HEK293 (cell line): Measurements from ENCODE around the gene SLC25A17.

Experiments used
- BCL11A ChIP-seq: fragments of 450-650 bp; formaldehyde crosslinking; IDR thresholded peaks from 2 replicates; pipeline ENCODE4 v1.5.1; 2016; ENCODE audit warnings: low read depth, missing biosample characterization, missing genetic modification characterization
- GFI1B ChIP-seq: fragments of 450-650 bp; formaldehyde crosslinking; IDR thresholded peaks from 2 replicates; pipeline ENCODE4 v1.5.1; 2016; ENCODE audit warnings: missing biosample characterization, missing genetic modification characterization
- HOXA7 ChIP-seq: sonication (generic); formaldehyde crosslinking; IDR thresholded peaks from 2 replicates; pipeline ENCODE4 v1.8.1; 2022; ENCODE audit warnings: missing genetic modification reagents, borderline replicate concordance
- HOXD13 ChIP-seq: sonication (generic); formaldehyde crosslinking; IDR thresholded peaks from 2 replicates; pipeline ENCODE4 v1.8.0; 2022; ENCODE audit warnings: missing genetic modification reagents, borderline replicate concordance
- KLF9 ChIP-seq: fragments of 450-650 bp; formaldehyde crosslinking; IDR thresholded peaks from 2 replicates; pipeline ENCODE4 v1.5.1; 2016; ENCODE audit warnings: missing biosample characterization, missing genetic modification characterization, low read depth
- MZF1 ChIP-seq: fragments of 450-650 bp; formaldehyde crosslinking; IDR thresholded peaks from 2 replicates; pipeline ENCODE4 v1.5.1; 2017; ENCODE audit warnings: missing biosample characterization, missing genetic modification characterization, borderline replicate concordance
- PRDM10 ChIP-seq: fragments of 450-650 bp; formaldehyde crosslinking; IDR thresholded peaks from 2 replicates; pipeline ENCODE4 v1.5.1; 2016; ENCODE audit warnings: missing biosample characterization, missing genetic modification characterization
- SP7 ChIP-seq: fragments of 450-650 bp; formaldehyde crosslinking; IDR thresholded peaks from 2 replicates; pipeline ENCODE4 v1.5.1; 2016; ENCODE audit warnings: missing biosample characterization, missing genetic modification characterization
- TCF7L2 ChIP-seq: IDR thresholded peaks from 2 replicates; pipeline ENCODE4 v1.6.1; 2011; ENCODE audit warnings: low read depth, mild to moderate bottlenecking, inconsistent platforms, low read length, moderate library complexity, borderline replicate concordance
- YY1 ChIP-seq: fragments of 450-650 bp; formaldehyde crosslinking; IDR thresholded peaks from 2 replicates; pipeline ENCODE4 v1.5.1; 2018; ENCODE audit warnings: missing biosample characterization, missing genetic modification characterization
- ZBTB20 ChIP-seq: fragments of 450-650 bp; formaldehyde crosslinking; IDR thresholded peaks from 2 replicates; pipeline ENCODE4 v1.5.1; 2016; ENCODE audit warnings: missing biosample characterization, missing genetic modification characterization
- ZBTB6 ChIP-seq: fragments of 450-650 bp; formaldehyde crosslinking; IDR thresholded peaks from 2 replicates; pipeline ENCODE4 v1.5.1; 2017; ENCODE audit warnings: missing biosample characterization, missing genetic modification characterization
- ZBTB8A ChIP-seq: fragments of 450-650 bp; formaldehyde crosslinking; IDR thresholded peaks from 2 replicates; pipeline ENCODE4 v1.5.1; 2016; ENCODE audit warnings: missing biosample characterization, missing genetic modification characterization
- ZFP41 ChIP-seq: fragments of 450-650 bp; formaldehyde crosslinking; IDR thresholded peaks from 2 replicates; pipeline ENCODE4 v1.5.1; 2016; ENCODE audit warnings: missing biosample characterization, missing genetic modification characterization, borderline replicate concordance
- ZNF146 ChIP-seq: fragments of 450-650 bp; formaldehyde crosslinking; IDR thresholded peaks from 2 replicates; pipeline ENCODE4 v1.5.1; 2016; ENCODE audit warnings: missing biosample characterization, missing genetic modification characterization
- ZNF18 ChIP-seq: fragments of 450-650 bp; formaldehyde crosslinking; IDR thresholded peaks from 2 replicates; pipeline ENCODE4 v1.5.1; 2016; ENCODE audit warnings: missing biosample characterization, missing genetic modification characterization
- ZNF2 ChIP-seq: fragments of 450-650 bp; formaldehyde crosslinking; IDR thresholded peaks from 2 replicates; pipeline ENCODE4 v1.5.1; 2016; ENCODE audit warnings: missing biosample characterization, missing genetic modification characterization
- ZNF221 ChIP-seq: fragments of 450-650 bp; formaldehyde crosslinking; IDR thresholded peaks from 2 replicates; pipeline ENCODE4 v1.5.1; 2017; ENCODE audit warnings: missing biosample characterization, missing genetic modification characterization, borderline replicate concordance
- ZNF223 ChIP-seq: fragments of 450-650 bp; formaldehyde crosslinking; IDR thresholded peaks from 2 replicates; pipeline ENCODE4 v1.5.1; 2016; ENCODE audit warnings: missing biosample characterization, missing genetic modification characterization
- ZNF302 ChIP-seq: fragments of 450-650 bp; formaldehyde crosslinking; IDR thresholded peaks from 2 replicates; pipeline ENCODE4 v1.5.1; 2016; ENCODE audit warnings: missing biosample characterization, missing genetic modification characterization, low read depth
- ZNF362 ChIP-seq: fragments of 450-650 bp; formaldehyde crosslinking; IDR thresholded peaks from 2 replicates; pipeline ENCODE4 v1.5.1; 2016; ENCODE audit warnings: missing biosample characterization, missing genetic modification characterization
- ZNF416 ChIP-seq: fragments of 450-650 bp; formaldehyde crosslinking; IDR thresholded peaks from 2 replicates; pipeline ENCODE4 v1.5.1; 2016; ENCODE audit warnings: missing biosample characterization, missing genetic modification characterization
- ZNF473 ChIP-seq: fragments of 450-650 bp; formaldehyde crosslinking; IDR thresholded peaks from 2 replicates; pipeline ENCODE4 v1.5.1; 2017; ENCODE audit warnings: missing biosample characterization, missing genetic modification characterization
- ZNF501 ChIP-seq: fragments of 450-650 bp; formaldehyde crosslinking; IDR thresholded peaks from 2 replicates; pipeline ENCODE4 v1.5.1; 2016; ENCODE audit warnings: missing biosample characterization, missing genetic modification characterization
- ZNF654 ChIP-seq: fragments of 450-650 bp; formaldehyde crosslinking; IDR thresholded peaks from 2 replicates; pipeline ENCODE4 v1.5.1; 2016; ENCODE audit warnings: low read depth, missing biosample characterization, missing genetic modification characterization
- ZNF660 ChIP-seq: fragments of 450-650 bp; IDR thresholded peaks from 2 replicates; pipeline ENCODE4 v1.5.1; 2018; ENCODE audit warnings: missing biosample characterization, mild to moderate bottlenecking, missing genetic modification characterization
- ZNF785 ChIP-seq: fragments of 450-650 bp; formaldehyde crosslinking; IDR thresholded peaks from 2 replicates; pipeline ENCODE4 v1.5.1; 2016; ENCODE audit warnings: missing biosample characterization, missing genetic modification characterization
- ZNF837 ChIP-seq: fragments of 450-650 bp; formaldehyde crosslinking; IDR thresholded peaks from 2 replicates; pipeline ENCODE4 v1.5.1; 2016; ENCODE audit warnings: missing biosample characterization, missing genetic modification characterization
- ZSCAN23 ChIP-seq: fragments of 450-650 bp; formaldehyde crosslinking; IDR thresholded peaks from 2 replicates; pipeline ENCODE4 v1.5.1; 2016; ENCODE audit warnings: missing biosample characterization, missing genetic modification characterization
- TF ChIP-seq, protein P1 (sequence below): fragments of 450-650 bp; formaldehyde crosslinking; IDR thresholded peaks from 2 replicates; pipeline ENCODE4 v1.5.1; 2016; ENCODE audit warnings: missing biosample characterization, missing genetic modification characterization
- TF ChIP-seq, protein P2 (sequence below): fragments of 450-650 bp; formaldehyde crosslinking; IDR thresholded peaks from 2 replicates; pipeline ENCODE4 v1.5.1; 2016; ENCODE audit warnings: missing biosample characterization, missing genetic modification characterization
- TF ChIP-seq, protein P3 (sequence below): fragments of 450-650 bp; formaldehyde crosslinking; IDR thresholded peaks from 2 replicates; pipeline ENCODE4 v1.5.1; 2016; ENCODE audit warnings: missing biosample characterization, missing genetic modification characterization

SLC25A17 gene

DNA sequence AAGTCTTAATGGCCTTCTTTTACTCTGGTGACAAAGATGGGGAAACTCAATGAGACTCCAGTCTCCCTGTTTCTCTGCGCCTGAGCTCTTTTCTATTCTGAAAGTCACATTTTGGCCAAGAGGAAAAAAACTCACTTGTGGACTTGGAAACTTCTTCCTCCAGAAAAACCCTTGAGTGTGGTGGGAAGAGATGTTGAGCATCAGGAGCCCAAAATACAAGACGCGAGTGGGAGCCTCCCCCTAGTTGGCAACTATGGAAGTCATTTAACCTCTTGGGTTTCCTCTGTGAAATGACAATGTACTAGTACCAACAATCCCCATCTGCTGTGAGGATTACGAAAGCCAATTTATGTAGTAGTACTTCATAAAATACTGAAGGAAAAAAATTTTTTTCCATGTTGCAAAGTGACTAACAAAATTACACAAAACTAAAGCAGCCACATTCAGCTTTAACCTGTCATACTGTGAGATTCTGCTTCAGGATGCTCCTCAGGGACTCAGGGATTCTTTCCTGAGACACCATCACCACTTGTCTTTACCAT lies 524 bp upstream of the SLC25A17 start (continued):
- TF ChIP-seq ZSCAN23 (tag by site-specific recombination) = no peak
- no peak for TF ChIP-seq HOXD13 (CRISPR knock-in tag)
- TF ChIP-seq ZFP41 (tag by site-specific recombination) = no peak
- no peak for TF ChIP-seq TCF7L2
- TF ChIP-seq ZBTB8A (tag by site-specific recombination) = 0 out of 2 replicates have a peak, but pooled peaks have one; percentile 4
- TF ChIP-seq BCL11A = no peak
- no peak for TF ChIP-seq ZNF223 (tag by site-specific recombination)
- no peak for TF ChIP-seq ZNF18 (tag by site-specific recombination)
- TF ChIP-seq ZNF660 = 0 out of 2 replicates have a peak, but pooled peaks have one; percentile 10
- no peak for TF ChIP-seq YY1 (tag by site-specific recombination)
- no peak for TF ChIP-seq KLF9
- no peak for TF ChIP-seq ZNF146 (tag by site-specific recombination)
- no peak for TF ChIP-seq ZNF2 (tag by site-specific recombination)
- TF ChIP-seq GFI1B (tag by site-specific recombination) = no peak
- no peak for TF ChIP-seq HOXA7
- TF ChIP-seq, protein P1, sequence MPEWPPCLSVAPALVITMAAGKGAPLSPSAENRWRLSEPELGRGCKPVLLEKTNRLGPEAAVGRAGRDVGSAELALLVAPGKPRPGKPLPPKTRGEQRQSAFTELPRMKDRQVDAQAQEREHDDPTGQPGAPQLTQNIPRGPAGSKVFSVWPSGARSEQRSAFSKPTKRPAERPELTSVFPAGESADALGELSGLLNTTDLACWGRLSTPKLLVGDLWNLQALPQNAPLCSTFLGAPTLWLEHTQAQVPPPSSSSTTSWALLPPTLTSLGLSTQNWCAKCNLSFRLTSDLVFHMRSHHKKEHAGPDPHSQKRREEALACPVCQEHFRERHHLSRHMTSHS = no peak
- TF ChIP-seq MZF1 (tag by site-specific recombination) = no peak
- TF ChIP-seq ZNF302 (tag by site-specific recombination) = no peak
- TF ChIP-seq ZNF785 (tag by site-specific recombination) = no peak
- TF ChIP-seq ZNF221 = no peak
- TF ChIP-seq ZNF837 = no peak
- TF ChIP-seq PRDM10 (tag by site-specific recombination) = 0 out of 2 replicates have a peak, but pooled peaks have one; percentile 1
- no peak for TF ChIP-seq ZNF416 (tag by site-specific recombination)
- TF ChIP-seq ZNF362 (tag by site-specific recombination) = 0 out of 2 replicates have a peak, but pooled peaks have one; percentile 41
- TF ChIP-seq, protein P2, sequence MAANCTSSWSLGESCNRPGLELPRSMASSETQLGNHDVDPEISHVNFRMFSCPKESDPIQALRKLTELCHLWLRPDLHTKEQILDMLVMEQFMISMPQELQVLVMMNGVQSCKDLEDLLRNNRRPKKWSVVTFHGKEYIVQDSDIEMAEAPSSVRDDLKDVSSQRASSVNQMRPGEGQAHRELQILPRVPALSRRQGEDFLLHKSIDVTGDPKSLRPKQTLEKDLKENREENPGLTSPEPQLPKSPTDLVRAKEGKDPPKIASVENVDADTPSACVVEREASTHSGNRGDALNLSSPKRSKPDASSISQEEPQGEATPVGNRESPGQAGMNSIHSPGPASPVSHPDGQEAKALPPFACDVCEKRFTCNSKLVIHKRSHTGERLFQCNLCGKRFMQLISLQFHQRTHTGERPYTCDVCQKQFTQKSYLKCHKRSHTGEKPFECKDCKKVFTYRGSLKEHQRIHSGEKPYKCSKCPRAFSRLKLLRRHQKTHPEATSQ (tag by site-specific recombination) = no peak
- TF ChIP-seq ZNF501 (tag by site-specific recombination) = no peak
- no peak for TF ChIP-seq ZNF473 (tag by site-specific recombination)
- TF ChIP-seq ZNF654 (tag by site-specific recombination) = 0 out of 2 replicates have a peak, but pooled peaks have one; percentile 3
- peak; percentile 47 for TF ChIP-seq ZBTB20 (tag by site-specific recombination)
- TF ChIP-seq SP7 (tag by site-specific recombination) = no peak
- TF ChIP-seq, protein P3, sequence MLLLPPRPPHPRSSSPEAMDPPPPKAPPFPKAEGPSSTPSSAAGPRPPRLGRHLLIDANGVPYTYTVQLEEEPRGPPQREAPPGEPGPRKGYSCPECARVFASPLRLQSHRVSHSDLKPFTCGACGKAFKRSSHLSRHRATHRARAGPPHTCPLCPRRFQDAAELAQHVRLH = no peak
- TF ChIP-seq ZBTB6 (tag by site-specific recombination) = 0 out of 2 replicates have a peak, but pooled peaks have one; percentile 27
